Heart right ventricle (tissue), 16 donors: ENCODE results near the gene ZFPL1. TPM values are rescaled to one million over a fixed set of nuclear protein-coding genes. Genes with fewer than 3 reads are reported as not detected.
A peak's percentile ranks its signal among the peaks of the same experiment; 100 is the strongest.

Experiments
- ATAC-seq, 8 donors: fragments of 200-7000 bp; cut with Tn5 transposase; one replicate each; pipeline ENCODE4 v1.9.1; 2020; ENCODE audit warnings: mild to moderate bottlenecking in 8 of 8, moderate library complexity in 8 of 8, moderate number of reproducible peaks in 1 of 8
- DNase-seq, 2 donors: peaks; one replicate each; pipeline ENCODE4 v3.0.0-alpha.2; 2020
- H3K27ac ChIP-seq, 10 donors: fragments of 200-600 bp; sonication (generic) in 2 of 10; one replicate each; pipeline versions ENCODE4 v1.5.0 to v1.8.0; 2020 to 2022; ENCODE audit warnings: mild to moderate bottlenecking in 3 of 10
- H3K27me3 ChIP-seq, 7 donors: fragments of 200-600 bp; one replicate each; pipeline ENCODE4 v1.8.0; 2021 to 2022; ENCODE audit warnings: mild to moderate bottlenecking in 2 of 7
- H3K36me3 ChIP-seq, 9 donors: fragments of 200-600 bp; sonication (generic) in 1 of 9; one replicate each; pipeline versions ENCODE4 v1.5.0 to v1.8.0; 2020 to 2022; ENCODE audit warnings: mild to moderate bottlenecking in 2 of 9
- H3K4me1 ChIP-seq, 9 donors: fragments of 200-600 bp; sonication (generic) in 1 of 9; one replicate each; pipeline versions ENCODE4 v1.5.0 to v1.8.0; 2020 to 2022; ENCODE audit warnings: mild to moderate bottlenecking in 4 of 9
- H3K4me3 ChIP-seq, 10 donors: fragments of 200-600 bp; sonication (generic) in 2 of 10; one replicate each; pipeline versions ENCODE4 v1.5.0 to v1.8.0; 2020 to 2022; ENCODE audit warnings: mild to moderate bottlenecking in 7 of 10, moderate library complexity in 2 of 10
- H3K9me3 ChIP-seq, 11 donors: fragments of 200-600 bp in 10 of 11; sonication (generic) in 2 of 11; one replicate each; pipeline versions ENCODE4 v1.5.0 to v1.8.0; 2013 to 2022; ENCODE audit warnings: mild to moderate bottlenecking in 2 of 11, control low read depth in 1 of 11, moderate library complexity in 1 of 11
- WGBS, 2 donors: extraction: QIAGEN DNeasy Blood & Tissue Kit; methylation state at CpG; one replicate each; pipeline ENCODE4 v1.1.7; 2013; ENCODE audit warnings: inconsistent platforms in 1 of 2; 5-methylcytosine and 5-hydroxymethylcytosine counted together
- intact Hi-C, 10 donors: fragments of 100-400 bp; cut with DNase I; formaldehyde crosslinking; loops; one replicate each; pipeline versions ENCODE4 v1.11.1 to v1.14.2; 2022
- polyA plus RNA-seq, 2 donors: library from polyadenylated mRNA; stranded (reverse); fragments of 200-250 nt; gene quantifications; one replicate each; pipeline ENCODE4 v1.2.3, GENCODE V29; 2013
- total RNA-seq, 10 donors: library from RNA; stranded (reverse); fragmentation: NEBNext Ultra II Directional in 3 of 10; extraction: Animal tissue kit (Norgen Biotek cat#: 25700) in 3 of 10; gene quantifications; one replicate each; pipeline versions ENCODE4 v1.2.1 to v1.2.4, GENCODE V29; 2021 to 2023
- TF ChIP-seq, protein P1 (sequence below), 9 donors: fragments of 200-600 bp; sonication (generic) in 2 of 9; IDR thresholded peaks; one replicate each; pipeline versions ENCODE4 v1.5.0 to v1.8.0; 2021 to 2022; ENCODE audit warnings: antibody characterized with exemption in 9 of 9, mild to moderate bottlenecking in 5 of 9, moderate library complexity in 1 of 9
- donor health status: Arrhythmogenic right ventricular cardiomyopathy.
- donor health status: ischemic (EF 13 %, LVEDD 7.1; RV severe dilation, severe dysfunction).
- donor health status: healthy with polysubstance abuse.
- donor health status: DM: no; HTN: yes; CAD: no.
- donor health status: DM: no; HTN: no; CAD: no.
- donor health status: ischemic (EF 25% LVEDD 6.9; RV normal size, moderate dysfunction).
- donor health status: ischemic (EF 25% LVEDD 5.7; RV mildly dilated, moderate dysfunction).
- donor health status: healthy.
- donor health status: DM: yes; HTN: yes; CAD: no.
- donor health status: Ischemic cardiomyopathy.
- donor health status: ischemic (EF 35%, LVEDD 5.7; RV mildly dilated, moderate dysfunction).
- donor health status: nonischemic (EF 11% LVEDD 7.7; RV severe dilation, severe dysfunction).
- donor health status: DM: yes; HTN: yes; CAD: no.
- donor health status: PGD.
- donor health status: ischemic (EF 29% LVEDD 5.4; RV normal size, mild dysfunction).
- donor health status: nonischemic (EF 23%, LVEDD 6.1; RV moderate dilation, normal function).

The ZFPL1 gene
- total and polyA plus RNA-seq, 12 donors: 21.5 to 49.2 (median 25.6) TPM

DNA sequence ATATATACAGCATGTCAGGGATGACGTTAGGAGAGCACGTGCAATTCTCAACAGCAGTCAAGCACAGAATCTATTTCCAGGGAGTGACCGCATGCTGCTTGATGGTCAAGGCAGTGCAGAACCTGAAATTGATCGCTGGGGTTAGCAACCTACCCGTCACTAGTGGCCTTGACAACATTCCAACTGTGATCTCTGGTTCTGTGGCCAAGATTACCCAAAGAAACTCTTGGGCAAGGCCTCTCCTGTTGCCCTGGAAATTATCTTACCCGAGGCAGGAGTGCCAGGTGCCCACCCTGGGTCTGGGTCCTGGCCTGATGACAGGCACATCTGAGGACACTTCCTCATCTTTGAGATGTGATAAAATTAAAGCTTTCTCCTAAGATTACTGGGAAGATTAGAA is 29.8 kb downstream of the ZFPL1 start:
- H3K36me3 ChIP-seq: peaks cover 0 to 40% (median 15%) of the 10 kb centered on the region in 9 donors
- no peaks in the 10 kb centered on the region for H3K9me3 ChIP-seq
- intact Hi-C loops: loop anchor here in 5 of 10 donors (2.0 to 10.0 kb wide), 5 partner anchors 68 to 339 kb away; partner anchors contain the start of genes ARL2 (in 1 of the 5), CAPN1 (in 1 of the 5) and SF1 (in 1 of the 5)
- DNase-seq: no peak
- ATAC-seq: no peak
- WGBS, 2 donors: 61 to 63% methylated on average over 6 of the region's 6 CpGs
- peak overlapping the region in 4 of 10 donors; percentile 61 to 84 (median 80) for H3K27ac ChIP-seq
- H3K4me1 ChIP-seq: peaks cover 26 to 75% (median 58%) of the 10 kb centered on the region in 9 donors
- TF ChIP-seq, protein P1, sequence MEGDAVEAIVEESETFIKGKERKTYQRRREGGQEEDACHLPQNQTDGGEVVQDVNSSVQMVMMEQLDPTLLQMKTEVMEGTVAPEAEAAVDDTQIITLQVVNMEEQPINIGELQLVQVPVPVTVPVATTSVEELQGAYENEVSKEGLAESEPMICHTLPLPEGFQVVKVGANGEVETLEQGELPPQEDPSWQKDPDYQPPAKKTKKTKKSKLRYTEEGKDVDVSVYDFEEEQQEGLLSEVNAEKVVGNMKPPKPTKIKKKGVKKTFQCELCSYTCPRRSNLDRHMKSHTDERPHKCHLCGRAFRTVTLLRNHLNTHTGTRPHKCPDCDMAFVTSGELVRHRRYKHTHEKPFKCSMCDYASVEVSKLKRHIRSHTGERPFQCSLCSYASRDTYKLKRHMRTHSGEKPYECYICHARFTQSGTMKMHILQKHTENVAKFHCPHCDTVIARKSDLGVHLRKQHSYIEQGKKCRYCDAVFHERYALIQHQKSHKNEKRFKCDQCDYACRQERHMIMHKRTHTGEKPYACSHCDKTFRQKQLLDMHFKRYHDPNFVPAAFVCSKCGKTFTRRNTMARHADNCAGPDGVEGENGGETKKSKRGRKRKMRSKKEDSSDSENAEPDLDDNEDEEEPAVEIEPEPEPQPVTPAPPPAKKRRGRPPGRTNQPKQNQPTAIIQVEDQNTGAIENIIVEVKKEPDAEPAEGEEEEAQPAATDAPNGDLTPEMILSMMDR (IDR thresholded peaks at IDR 0.05): no peak
- H3K4me3 ChIP-seq: peak overlapping the region in 1 of 10 donors; percentile 58
- H3K27me3 ChIP-seq: peaks cover 0 to 10% (median 0%) of the 10 kb centered on the region in 7 donors

DNA sequence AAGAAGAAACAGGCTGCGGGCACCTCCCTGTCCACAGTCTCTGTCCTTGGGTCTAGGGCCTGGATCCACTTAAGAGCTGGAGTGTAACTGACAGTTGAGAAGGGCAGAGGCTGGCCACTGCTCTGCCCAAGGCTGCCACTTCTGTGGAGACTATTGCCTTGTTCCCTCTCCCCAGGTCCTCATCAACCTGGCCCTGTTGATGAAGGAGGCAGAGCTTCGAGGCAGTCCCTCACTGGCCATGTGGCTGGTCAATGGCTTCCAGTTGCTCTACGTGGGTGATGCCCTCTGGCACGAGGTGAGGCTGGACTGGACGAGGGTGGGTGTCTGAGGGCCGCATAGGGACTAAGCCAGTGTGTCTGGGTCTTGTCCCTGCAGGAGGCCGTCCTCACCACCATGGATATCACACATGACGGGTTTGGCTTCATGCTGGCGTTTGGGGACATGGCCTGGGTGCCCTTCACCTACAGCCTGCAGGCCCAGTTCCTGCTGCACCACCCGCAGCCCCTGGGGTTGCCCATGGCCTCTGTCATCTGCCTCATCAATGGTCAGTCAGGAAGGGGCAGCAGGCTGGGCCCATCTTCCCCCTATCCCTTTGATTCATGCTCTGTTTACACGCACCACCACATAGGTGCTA is 30.6 kb downstream of the ZFPL1 start:
- intact Hi-C loops: loop anchor here in 5 of 10 donors (2.0 to 10.0 kb wide), 8 partner anchors 68 to 340 kb away; partner anchors contain the start of genes ARL2 (in 3 of the 5), CAPN1 (in 2 of the 5), PPP2R5B (in 1 of the 5) and SF1 (in 1 of the 5)
- H3K27me3 ChIP-seq: peaks cover 0 to 10% (median 0%) of the 10 kb centered on the region in 7 donors
- no peak overlapping the region for H3K4me3 ChIP-seq
- peaks cover 26 to 75% (median 58%) of the 10 kb centered on the region in 9 donors for H3K4me1 ChIP-seq
- ATAC-seq (no peak), DNase-seq (no peak)
- WGBS, 2 donors: 85 to 89% methylated on average over 11 of the region's 11 CpGs
- H3K9me3 ChIP-seq: no peaks in the 10 kb centered on the region
- H3K36me3 ChIP-seq: peaks cover 0 to 40% (median 14%) of the 10 kb centered on the region in 9 donors
- TF ChIP-seq, protein P1 (IDR thresholded peaks at IDR 0.05): no peak
- no peak overlapping the region for H3K27ac ChIP-seq

DNA sequence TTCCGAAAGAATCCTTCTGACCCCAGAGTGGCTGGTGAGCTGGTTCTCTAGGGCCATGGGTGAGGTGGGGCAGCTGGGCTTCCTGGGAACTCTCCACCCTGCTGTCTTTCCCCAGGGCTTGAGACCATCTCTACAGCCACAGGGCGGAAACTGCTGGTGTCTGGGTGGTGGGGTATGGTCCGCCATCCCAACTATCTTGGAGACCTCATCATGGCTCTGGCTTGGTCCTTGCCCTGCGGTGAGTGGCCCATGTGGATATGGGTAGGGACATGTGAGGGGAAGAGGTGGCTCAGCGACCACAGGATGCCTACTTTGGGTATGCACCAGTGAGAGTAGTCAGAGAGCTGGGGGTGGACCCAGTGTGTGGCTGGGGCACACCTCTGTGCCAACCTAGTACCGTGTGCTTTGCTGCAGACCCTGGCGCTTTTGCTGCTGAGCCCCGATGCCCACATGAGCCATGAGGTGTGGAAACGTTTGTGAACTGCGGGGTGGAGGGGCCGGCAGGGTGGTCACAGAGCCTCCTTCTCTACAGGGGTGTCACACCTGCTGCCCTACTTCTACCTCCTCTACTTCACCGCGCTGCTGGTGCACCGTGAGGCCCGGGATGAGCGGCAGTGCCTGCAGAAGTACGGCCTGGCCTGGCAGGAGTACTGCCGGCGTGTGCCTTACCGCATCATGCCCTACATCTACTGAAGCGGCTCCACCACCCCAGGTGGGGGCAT is 31.5 kb downstream of the ZFPL1 start:
- ATAC-seq (no peak), DNase-seq (no peak)
- WGBS, 2 donors: 93 to 95% methylated on average over 21 of the region's 21 CpGs
- TF ChIP-seq, protein P1 (IDR thresholded peaks at IDR 0.05): no peak
- H3K36me3 ChIP-seq: peaks cover 0 to 45% (median 21%) of the 10 kb centered on the region in 9 donors
- H3K27me3 ChIP-seq: peaks cover 0 to 10% (median 0%) of the 10 kb centered on the region in 7 donors
- intact Hi-C loops: loop anchor here in 5 of 10 donors (2.0 to 10.0 kb wide), 9 partner anchors 67 to 341 kb away; partner anchors contain the start of genes ARL2 (in 4 of the 5), CAPN1 (in 1 of the 5), PPP2R5B (in 1 of the 5) and SF1 (in 1 of the 5)
- H3K4me3 ChIP-seq: peak overlapping the region in 1 of 10 donors; percentile 77
- peaks cover 25 to 78% (median 57%) of the 10 kb centered on the region in 9 donors for H3K4me1 ChIP-seq
- H3K27ac ChIP-seq: no peak overlapping the region
- no peaks in the 10 kb centered on the region for H3K9me3 ChIP-seq
